Liver (tissue), 9 donors: ENCODE results near the gene OCA2. TPM values are rescaled to one million over a fixed set of nuclear protein-coding genes. Genes with fewer than 3 reads are reported as not detected.

Experiments
- DNase-seq: peaks from one replicate; pipeline ENCODE4 v3.0.0-alpha.2; 2017; ENCODE audit warnings: low spot score
- H3K27ac ChIP-seq, 2 donors: one replicate each; pipeline ENCODE4 v1.7.0; 2013; ENCODE audit warnings: inconsistent platforms in 2 of 2, low read length in 2 of 2, control low read depth in 1 of 2, low read depth in 1 of 2, mild to moderate bottlenecking in 1 of 2
- H3K27me3 ChIP-seq, 4 donors: one replicate each; pipeline versions ENCODE4 v1.6.1 to v1.7.0; 2013; ENCODE audit warnings: low read length in 3 of 4, inconsistent platforms in 1 of 4, mild to moderate bottlenecking in 1 of 4, moderate library complexity in 1 of 4; ENCODE audit not compliant: control insufficient read depth in 4 of 4, insufficient read depth in 4 of 4
- H3K36me3 ChIP-seq, 4 donors: one replicate each; pipeline versions ENCODE4 v1.6.1 to v1.7.0; 2013; ENCODE audit warnings: low read length in 3 of 4, mild to moderate bottlenecking in 3 of 4, low read depth in 1 of 4, moderate library complexity in 1 of 4; ENCODE audit not compliant: control insufficient read depth in 4 of 4, insufficient read depth in 3 of 4
- H3K4me1 ChIP-seq, 4 donors: one replicate each; pipeline versions ENCODE4 v1.6.1 to v1.7.0; 2013; ENCODE audit warnings: low read length in 3 of 4, mild to moderate bottlenecking in 3 of 4, moderate library complexity in 1 of 4; ENCODE audit not compliant: control insufficient read depth in 4 of 4, insufficient read depth in 4 of 4
- H3K4me3 ChIP-seq, 3 donors: one replicate each; pipeline versions ENCODE4 v1.6.1 to v1.7.0; 2013; ENCODE audit warnings: low read length in 3 of 3, control low read depth in 1 of 3, low read depth in 1 of 3, mild to moderate bottlenecking in 1 of 3
- H3K9ac ChIP-seq, 2 donors: one replicate each; pipeline ENCODE4 v1.7.0; 2013; ENCODE audit warnings: low read length in 2 of 2, mild to moderate bottlenecking in 2 of 2, moderate library complexity in 2 of 2, control low read depth in 1 of 2, low read depth in 1 of 2
- H3K9me3 ChIP-seq, 4 donors: one replicate each; pipeline versions ENCODE4 v1.6.1 to v1.7.0; 2013; ENCODE audit warnings: low read length in 3 of 4; ENCODE audit not compliant: control insufficient read depth in 4 of 4
- ATF3 ChIP-seq: IDR thresholded peaks from 2 replicates; pipeline ENCODE4 v1.6.1; 2016; ENCODE audit warnings: antibody characterized with exemption
- FOXA2 ChIP-seq: IDR thresholded peaks from 2 replicates; pipeline ENCODE4 v1.6.1; 2016; ENCODE audit warnings: antibody characterized with exemption
- GABPA ChIP-seq, 2 donors: IDR thresholded peaks in 1 of 2; conservative IDR thresholded peaks in 1 of 2; 2 replicates each; pipeline ENCODE4 v1.6.1; 2016; ENCODE audit warnings: antibody characterized with exemption in 2 of 2, mild to moderate bottlenecking in 1 of 2, moderate library complexity in 1 of 2
- HNF4G ChIP-seq: IDR thresholded peaks from 2 replicates; pipeline ENCODE4 v1.6.1; 2016; ENCODE audit warnings: antibody characterized with exemption
- JUND ChIP-seq, 2 donors: IDR thresholded peaks; 2 replicates each; pipeline ENCODE4 v1.6.1; 2016; ENCODE audit warnings: antibody characterized with exemption in 2 of 2
- NR2F2 ChIP-seq: IDR thresholded peaks from 2 replicates; pipeline ENCODE4 v1.6.1; 2016; ENCODE audit warnings: antibody characterized with exemption
- RAD21 ChIP-seq, 2 donors: IDR thresholded peaks; 2 replicates each; pipeline ENCODE4 v1.6.1; 2016; ENCODE audit warnings: antibody characterized with exemption in 2 of 2, mild to moderate bottlenecking in 2 of 2
- REST ChIP-seq: IDR thresholded peaks from 2 replicates; pipeline ENCODE4 v1.6.1; 2016; ENCODE audit warnings: antibody characterized with exemption, mild to moderate bottlenecking
- RXRA ChIP-seq, 2 donors: IDR thresholded peaks; 2 replicates each; pipeline ENCODE4 v1.6.1; 2017 to 2018; ENCODE audit warnings: antibody characterized with exemption in 2 of 2, mild to moderate bottlenecking in 1 of 2
- SP1 ChIP-seq: IDR thresholded peaks from 2 replicates; pipeline ENCODE4 v1.6.1; 2018; ENCODE audit warnings: antibody characterized with exemption, mild to moderate bottlenecking
- TAF1 ChIP-seq: conservative IDR thresholded peaks from 2 replicates; pipeline ENCODE4 v1.6.1; 2016; ENCODE audit warnings: antibody characterized with exemption, mild to moderate bottlenecking
- ZBTB33 ChIP-seq: IDR thresholded peaks from 2 replicates; pipeline ENCODE4 v1.6.1; 2016; ENCODE audit warnings: antibody characterized with exemption
- WGBS: extraction: QIAGEN DNeasy Blood & Tissue Kit; methylation state at CpG from one replicate; pipeline ENCODE4 v1.1.7; 2013; 5-methylcytosine and 5-hydroxymethylcytosine counted together
- polyA plus RNA-seq, 2 donors: library from polyadenylated mRNA; stranded (reverse) in 1 of 2; unstranded in 1 of 2; fragments of 200-250 nt in 1 of 2; fragments of >200 nt in 1 of 2; fragmentation: Nextera tagmentation in 1 of 2; extraction: Ambion mirVana in 1 of 2; gene quantifications; one replicate each; pipeline versions ENCODE4 v1.2.1 to v1.2.3, GENCODE V29; 2013 to 2015
- total RNA-seq, 2 donors: library from RNA; depleted of rRNA; stranded (reverse); fragments of >200 nt; gene quantifications; one replicate each; pipeline ENCODE4 v1.2.3, GENCODE V29; 2014
- donor health status: healthy.
- donor health status: healthy.
- donor health status: healthy.
- donor health status: healthy.
- donor health status: healthy.

Gene OCA2
- total and polyA plus RNA-seq, 4 donors: 0.02 to 0.56 (median 0.15) TPM

GRCh38 chr15:28026221-28026620 lies 72.9 kb downstream of the OCA2 start:
- H3K9ac ChIP-seq: no peak overlapping the region
- 94% methylated on average over 9 of the region's 9 CpGs for WGBS
- H3K27ac ChIP-seq: no peak overlapping the region
- no peaks in the 10 kb centered on the region for H3K9me3 ChIP-seq
- no peaks in the 10 kb centered on the region for H3K27me3 ChIP-seq
- H3K4me1 ChIP-seq: no peaks in the 10 kb centered on the region
- no peak for DNase-seq
- H3K4me3 ChIP-seq: no peak overlapping the region
- H3K36me3 ChIP-seq: no peaks in the 10 kb centered on the region
- no peak for TF ChIP-seq ATF3
- TF ChIP-seq TAF1: no peak
- no peak for TF ChIP-seq JUND (IDR thresholded peaks at IDR 0.05)

GRCh38 chr15:28025413-28025812 lies 73.7 kb downstream of the OCA2 start:
- Histone ChIP-seq H3K9me3 (no peaks in the 10 kb centered on the region), H3K27ac (no peak overlapping the region), H3K4me1 (no peaks in the 10 kb centered on the region), H3K4me3 (no peak overlapping the region), H3K27me3 (no peaks in the 10 kb centered on the region), H3K36me3 (no peaks in the 10 kb centered on the region), H3K9ac (no peak overlapping the region)
- DNase-seq: peak; percentile 19
- TF ChIP-seq ZBTB33: no peak
- no peak for TF ChIP-seq HNF4G
- 89% methylated on average over 7 of the region's 7 CpGs for WGBS

GRCh38 chr15:28024889-28025250 lies 74.2 kb downstream of the OCA2 start:
- 90% methylated on average over 1 of the region's 1 CpG for WGBS
- Histone ChIP-seq H3K9ac (no peak overlapping the region), H3K4me3 (no peak overlapping the region), H3K36me3 (no peaks in the 10 kb centered on the region), H3K4me1 (no peaks in the 10 kb centered on the region), H3K27ac (no peak overlapping the region), H3K9me3 (no peaks in the 10 kb centered on the region), H3K27me3 (no peaks in the 10 kb centered on the region)
- DNase-seq: peak; percentile 13
- no peak for TF ChIP-seq ATF3
- TF ChIP-seq REST: no peak
- no peak for TF ChIP-seq HNF4G
- no peak for TF ChIP-seq JUND (IDR thresholded peaks at IDR 0.05)
- no peak for TF ChIP-seq RAD21 (IDR thresholded peaks at IDR 0.05)
- TF ChIP-seq FOXA2: no peak
- TF ChIP-seq SP1: no peak
- no peak for TF ChIP-seq TAF1
- no peak for TF ChIP-seq GABPA (IDR thresholded peaks at IDR 0.05 in 1 of 2, conservative IDR thresholded peaks at IDR 0.05 in 1 of 2)
- no peak for TF ChIP-seq RXRA (IDR thresholded peaks at IDR 0.05)
- no peak for TF ChIP-seq NR2F2
- TF ChIP-seq ZBTB33: no peak
